Mammary epithelial cell (primary cell): ENCODE data around the gene TARP.

Experiments
- CTCF ChIP-seq, 2 donors: IDR thresholded peaks in 1 of 2; conservative IDR thresholded peaks in 1 of 2; 2 replicates each; pipeline ENCODE4 v1.5.1; 2011 to 2012; ENCODE audit warnings: inconsistent platforms in 2 of 2, low read length in 2 of 2, mild to moderate bottlenecking in 2 of 2, control low read depth in 1 of 2, low read depth in 1 of 2; ENCODE audit not compliant: insufficient read depth in 1 of 2; ENCODE audit errors: extremely low read depth in 1 of 2
- EZH2 ChIP-seq: IDR thresholded peaks from 2 replicates; pipeline ENCODE4 v1.6.1; 2012; ENCODE audit warnings: low read length, inconsistent platforms, borderline replicate concordance

DNA sequence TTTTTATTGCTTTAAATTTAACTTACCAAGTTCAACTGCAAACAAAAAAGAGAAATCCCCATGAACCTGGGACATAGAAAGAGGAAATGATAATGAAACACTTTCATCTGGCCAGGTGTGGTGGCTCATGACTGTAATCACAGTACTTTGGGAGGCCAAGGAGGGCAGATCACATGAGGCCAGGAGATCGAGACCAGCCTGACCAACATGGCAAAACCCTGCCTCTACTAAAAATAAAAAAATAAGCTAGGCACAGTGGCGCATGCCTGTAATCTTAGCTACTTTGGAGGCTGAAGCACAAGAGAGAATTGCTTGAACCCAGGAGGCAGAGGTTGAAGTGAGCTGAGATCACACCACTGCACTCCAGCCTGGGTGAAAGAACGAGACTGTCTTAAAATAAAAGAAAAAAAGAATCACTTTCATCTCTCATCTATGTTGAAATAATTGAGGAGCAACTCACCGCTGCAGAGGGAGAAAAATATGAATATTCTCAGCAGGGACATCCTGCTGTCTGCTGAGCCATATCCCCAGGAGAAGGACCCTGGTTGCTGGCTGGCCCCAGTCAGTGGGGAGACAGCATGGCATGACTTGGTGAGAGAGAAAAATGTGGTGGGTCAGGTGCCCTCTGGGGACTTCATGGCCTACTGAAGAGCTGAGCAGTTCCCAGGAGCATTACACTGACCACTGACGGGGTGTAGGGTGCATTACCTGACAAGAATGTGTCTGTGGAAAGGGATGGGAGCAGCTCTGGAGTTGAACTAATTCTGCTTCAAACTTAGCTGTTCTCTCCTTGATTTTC, 22.8 kb upstream of the TARP start:
- TF ChIP-seq EZH2 = no peak
- TF ChIP-seq CTCF (conservative IDR thresholded peaks at IDR 0.05 in 1 of 2, IDR thresholded peaks at IDR 0.05 in 1 of 2; ENCODE audit: extremely low read depth in 1 of 2, insufficient read depth in 1 of 2, low read depth in 1 of 2, low read length in 2 of 2) = no peak
